NCI-H187 (cell line): ENCODE results near the gene NRG3.

Source experiments
- DNase-seq, 2 experiments: peaks; one replicate each; lab custom pipeline; 2025; lab: John Stamatoyannopoulos, UW

NRG3 gene

DNA sequence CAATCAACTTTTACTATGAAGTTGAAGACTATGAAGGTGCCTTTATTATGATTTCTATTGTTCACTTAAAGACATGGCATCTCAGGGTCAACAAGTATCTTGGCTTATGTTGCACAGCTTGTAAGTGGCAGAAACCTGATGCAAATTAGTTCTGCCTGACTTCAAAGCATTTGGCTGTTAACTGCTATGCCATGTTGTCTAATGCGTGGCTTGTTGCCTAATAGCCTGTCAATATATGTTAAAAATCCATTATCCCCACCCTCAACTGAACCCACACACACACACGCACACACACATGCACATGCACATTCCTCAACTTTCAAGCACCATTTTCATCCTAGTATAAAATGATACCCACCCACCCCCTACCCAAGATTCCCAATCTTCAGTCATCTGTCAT lies 217.1 kb downstream of the NRG3 start:
- no peak for DNase-seq

DNA sequence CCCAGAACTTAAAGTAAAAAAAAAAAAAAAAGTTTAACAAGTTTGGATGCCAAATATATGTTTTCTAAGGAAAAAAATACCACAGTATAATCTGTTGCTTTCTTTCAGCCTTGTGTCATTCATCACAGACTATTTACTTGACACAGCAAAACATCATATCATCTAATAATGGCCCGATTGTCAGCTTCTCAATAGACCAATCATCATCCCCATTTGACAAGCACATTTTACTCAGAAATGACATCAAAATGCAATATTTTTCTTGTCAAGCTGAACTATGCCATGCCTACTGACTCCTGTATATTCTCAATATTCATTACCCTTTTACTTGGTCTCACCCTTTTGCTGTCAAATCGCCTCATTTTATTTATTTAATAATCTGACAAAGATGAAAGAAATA lies 249.7 kb downstream of the NRG3 start:
- no peak for DNase-seq

DNA sequence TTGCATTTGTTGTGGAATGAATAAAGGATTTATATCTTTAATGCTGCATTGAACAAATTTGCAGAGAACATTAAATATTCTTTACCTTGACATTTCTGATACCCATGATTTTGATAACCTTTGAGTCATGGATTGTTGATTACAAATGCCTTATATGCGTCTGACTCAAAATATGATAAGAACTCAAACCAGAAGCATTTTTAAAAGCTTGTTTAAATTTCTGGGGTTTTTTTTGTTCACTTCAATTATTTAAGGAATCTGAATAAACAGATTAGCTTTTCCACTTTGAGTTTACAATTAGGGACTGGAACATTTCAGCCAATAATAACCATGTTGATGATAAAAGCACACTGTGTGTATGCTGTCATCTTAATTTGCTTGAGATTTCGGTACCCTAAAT lies 253.5 kb downstream of the NRG3 start:
- no peak for DNase-seq

DNA sequence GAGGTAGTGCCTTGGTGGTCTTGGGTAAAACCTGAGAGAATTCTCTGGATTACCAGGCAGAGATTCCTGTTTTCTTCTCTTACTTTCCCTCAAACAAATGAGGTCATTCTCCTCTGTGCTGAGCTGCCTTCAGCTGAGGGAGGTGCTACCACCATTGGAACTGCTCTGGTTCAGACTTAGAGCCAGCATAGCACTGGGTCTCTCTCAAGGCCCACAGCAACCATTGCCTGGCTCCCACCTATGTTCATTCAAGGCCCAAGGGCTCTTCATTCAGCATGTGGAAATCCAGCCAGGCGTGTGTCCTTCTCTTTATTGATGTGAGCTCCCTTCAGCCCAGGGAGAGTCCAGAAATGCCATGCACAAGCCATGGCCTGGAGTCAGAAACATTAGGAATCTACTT lies 261.1 kb downstream of the NRG3 start:
- no peak for DNase-seq

DNA sequence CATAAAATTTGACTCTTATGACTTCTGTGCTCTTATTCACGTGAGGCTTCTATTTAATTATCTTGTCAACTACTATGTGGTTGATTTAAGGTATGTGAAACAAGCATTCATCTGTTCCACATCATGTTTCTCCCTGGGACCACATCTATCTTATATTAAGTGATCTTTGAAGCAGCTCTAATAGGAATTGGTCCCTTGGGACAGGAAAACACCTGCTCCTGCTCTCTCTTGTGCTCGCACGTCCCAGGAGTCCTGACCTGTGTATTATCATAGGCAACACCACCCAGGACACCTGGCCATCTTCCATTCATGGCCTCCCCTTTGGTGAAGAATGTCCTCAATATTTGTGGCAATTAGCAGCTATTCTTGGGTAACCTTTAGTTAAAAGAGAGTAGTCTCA lies 269.2 kb downstream of the NRG3 start:
- no peak for DNase-seq

DNA sequence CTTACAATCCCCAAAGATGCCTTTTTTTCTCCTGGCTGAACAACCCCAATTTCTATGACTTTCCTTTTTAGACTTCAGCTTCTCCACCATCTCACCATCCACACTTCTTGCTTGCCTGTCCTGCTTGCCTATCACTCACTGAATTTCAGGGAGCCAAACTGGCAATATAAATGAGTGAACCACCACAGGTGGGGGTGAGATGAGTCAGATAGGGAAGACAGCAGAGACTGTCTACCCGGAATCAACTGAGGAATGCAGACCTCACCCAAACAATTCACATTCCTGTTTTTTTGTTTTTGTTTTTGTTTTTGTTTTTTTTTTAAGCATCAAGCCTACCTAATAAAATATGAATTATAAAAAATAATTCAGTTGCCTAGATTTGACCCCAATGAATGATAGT lies 273.8 kb downstream of the NRG3 start:
- DNase-seq: no peak

DNA sequence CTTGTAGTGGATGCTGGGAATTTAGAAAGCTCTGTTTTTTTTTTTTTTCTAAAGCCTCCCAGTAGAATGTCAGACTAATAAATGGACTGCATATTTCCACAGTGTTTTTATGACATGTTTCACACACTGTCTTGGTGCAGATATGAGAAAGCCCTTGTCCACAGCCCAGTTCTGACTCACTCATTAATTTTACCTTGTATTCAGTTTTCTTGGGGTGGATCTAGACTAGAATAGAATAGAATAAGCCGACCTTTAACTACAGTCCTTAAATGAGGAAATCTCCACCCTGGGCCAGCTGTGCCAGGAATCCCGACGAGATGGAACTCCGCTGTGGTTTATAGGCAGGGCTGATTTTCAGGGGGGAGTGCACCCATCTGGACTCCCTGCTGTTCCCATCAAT lies 274.7 kb downstream of the NRG3 start:
- no peak for DNase-seq

DNA sequence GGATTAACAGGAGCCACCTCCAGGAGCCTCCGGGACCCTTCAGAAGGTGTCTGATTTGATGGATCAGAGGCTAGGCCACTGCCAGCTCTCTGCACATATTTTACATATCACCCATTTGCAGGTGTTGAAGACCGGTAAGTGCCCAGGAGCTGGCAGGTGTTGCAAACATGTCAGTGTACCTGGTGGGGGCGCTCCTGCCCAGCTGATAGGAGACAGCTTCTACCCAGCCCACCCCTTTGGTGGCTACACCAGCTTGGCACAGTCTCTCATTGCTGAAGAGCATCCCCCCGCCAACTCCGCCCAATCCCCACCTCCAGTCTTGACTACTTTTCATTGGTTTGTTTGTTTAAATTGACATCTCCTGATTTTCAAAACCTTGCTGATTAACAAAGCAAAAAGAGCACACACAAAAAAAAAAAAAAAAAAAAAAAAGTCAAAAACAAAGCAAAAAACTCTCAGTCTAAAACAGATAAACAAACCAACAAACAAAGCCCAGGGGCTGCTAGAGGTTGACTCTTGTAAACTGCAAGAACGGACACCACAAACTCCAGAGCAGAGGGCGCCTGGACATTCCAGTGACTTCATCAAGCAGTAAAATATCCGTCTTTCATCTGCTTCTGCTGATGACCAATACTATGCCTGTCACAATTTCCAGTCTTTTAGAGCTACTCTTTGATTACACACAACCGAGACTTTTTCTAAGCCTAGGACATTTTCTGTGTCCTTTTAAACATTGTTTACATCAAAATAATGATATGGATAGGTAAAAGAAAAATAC lies 275.3 kb downstream of the NRG3 start:
- DNase-seq: no peak

DNA sequence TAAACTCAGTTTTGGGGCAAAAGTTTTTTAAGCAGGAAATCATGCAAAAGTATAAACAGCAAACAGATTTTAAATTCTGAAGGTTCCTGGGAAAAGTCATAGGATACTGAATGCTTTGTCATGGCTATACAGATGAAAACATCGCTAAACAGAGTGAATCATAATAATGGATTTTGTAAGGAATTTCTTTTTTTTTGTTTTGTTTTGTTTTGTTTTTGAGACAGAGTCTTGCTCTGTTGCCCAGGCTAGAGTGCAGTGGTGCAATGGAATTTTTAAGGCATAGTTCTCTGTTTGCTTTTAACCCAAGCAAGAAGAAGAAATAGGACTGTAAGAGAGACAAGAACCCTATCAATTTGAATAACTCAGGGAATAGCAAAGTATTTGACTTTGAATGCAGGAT lies 285.3 kb downstream of the NRG3 start:
- DNase-seq: no peak

DNA sequence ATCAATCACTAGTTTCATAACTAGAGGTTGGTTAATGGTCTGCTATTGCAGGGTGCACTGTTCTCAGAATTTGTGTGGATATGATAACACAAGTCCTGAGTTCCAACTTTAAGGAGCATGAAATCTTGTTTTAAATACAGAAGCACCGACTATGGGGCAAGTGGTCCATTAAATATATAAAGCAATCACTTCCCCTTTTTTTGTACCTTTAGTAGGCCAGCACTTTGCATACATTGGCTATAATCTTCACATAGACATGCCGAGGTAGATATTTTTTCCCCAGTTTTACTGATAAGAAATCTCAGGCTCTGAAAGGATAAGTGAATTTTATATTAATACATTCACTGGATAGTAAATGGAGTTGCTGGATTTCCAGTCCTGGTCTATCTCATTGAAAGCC lies 286.3 kb downstream of the NRG3 start:
- DNase-seq: no peak

DNA sequence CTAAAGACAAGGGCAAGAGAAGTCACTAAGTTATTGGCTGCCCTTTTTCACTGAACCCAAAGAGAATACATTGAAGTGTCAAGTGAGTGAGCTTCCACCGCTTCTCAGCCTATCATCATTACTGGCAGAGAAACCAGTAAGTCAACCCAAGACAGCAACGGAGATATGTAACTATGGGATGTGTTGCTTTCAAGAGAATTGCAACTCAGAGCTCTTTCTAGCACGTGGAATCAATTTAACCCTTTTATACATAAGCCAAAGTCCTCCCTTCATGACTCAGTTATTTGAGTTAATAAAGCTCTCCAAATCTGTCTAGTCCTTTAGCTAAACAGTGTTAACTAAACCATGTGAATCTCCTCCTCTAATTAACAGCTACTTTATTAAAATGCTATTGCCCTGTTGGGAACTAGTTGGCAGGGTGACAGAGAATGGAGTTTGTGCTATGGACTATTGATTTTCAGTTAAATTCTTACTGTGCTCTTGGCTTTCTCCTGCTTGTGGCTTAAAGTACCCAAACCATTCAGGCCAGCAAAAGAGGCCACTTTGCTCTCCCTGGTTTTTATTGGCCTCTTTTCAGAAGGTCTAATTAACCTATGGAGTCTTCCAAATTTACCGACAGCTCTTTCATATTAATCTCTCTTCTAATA lies 287.7 kb downstream of the NRG3 start:
- DNase-seq: no peak

DNA sequence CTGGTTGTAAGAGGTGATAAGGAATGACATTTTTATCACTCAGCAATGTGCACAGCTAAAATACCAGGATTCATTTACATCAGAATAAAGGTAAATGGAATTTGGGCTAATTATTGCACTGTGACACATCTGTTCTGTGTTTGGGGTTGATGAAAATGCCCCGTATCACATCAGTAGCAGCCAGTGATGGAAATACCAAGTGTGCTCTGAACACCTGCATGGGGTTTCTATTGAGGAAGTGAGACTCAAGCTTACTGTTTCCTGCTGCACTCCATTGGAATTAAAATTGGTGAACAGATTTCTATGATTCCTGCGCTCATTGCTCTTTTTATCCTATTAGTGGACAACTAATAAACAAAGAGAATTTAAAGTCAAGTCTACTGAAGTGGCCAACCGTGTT lies 296.9 kb downstream of the NRG3 start:
- no peak for DNase-seq

DNA sequence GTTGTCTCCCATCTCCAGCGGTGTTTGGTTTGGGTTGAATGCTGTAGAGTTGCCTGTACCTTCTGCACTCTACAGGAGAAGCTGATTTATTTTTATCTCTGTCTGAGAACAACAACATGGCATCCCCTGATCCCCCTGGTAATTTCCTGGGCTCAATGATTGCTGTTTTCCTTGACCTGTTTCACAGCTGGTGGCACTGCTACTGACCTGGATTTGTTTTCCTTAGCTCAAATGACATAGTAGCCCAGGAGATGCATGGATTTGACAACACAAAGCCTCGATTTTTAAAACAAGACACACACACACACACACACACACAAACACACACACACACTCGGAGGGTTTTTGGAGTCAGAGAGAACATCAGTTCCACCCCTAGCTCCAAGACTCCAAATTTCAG lies 301.6 kb downstream of the NRG3 start:
- no peak for DNase-seq

DNA sequence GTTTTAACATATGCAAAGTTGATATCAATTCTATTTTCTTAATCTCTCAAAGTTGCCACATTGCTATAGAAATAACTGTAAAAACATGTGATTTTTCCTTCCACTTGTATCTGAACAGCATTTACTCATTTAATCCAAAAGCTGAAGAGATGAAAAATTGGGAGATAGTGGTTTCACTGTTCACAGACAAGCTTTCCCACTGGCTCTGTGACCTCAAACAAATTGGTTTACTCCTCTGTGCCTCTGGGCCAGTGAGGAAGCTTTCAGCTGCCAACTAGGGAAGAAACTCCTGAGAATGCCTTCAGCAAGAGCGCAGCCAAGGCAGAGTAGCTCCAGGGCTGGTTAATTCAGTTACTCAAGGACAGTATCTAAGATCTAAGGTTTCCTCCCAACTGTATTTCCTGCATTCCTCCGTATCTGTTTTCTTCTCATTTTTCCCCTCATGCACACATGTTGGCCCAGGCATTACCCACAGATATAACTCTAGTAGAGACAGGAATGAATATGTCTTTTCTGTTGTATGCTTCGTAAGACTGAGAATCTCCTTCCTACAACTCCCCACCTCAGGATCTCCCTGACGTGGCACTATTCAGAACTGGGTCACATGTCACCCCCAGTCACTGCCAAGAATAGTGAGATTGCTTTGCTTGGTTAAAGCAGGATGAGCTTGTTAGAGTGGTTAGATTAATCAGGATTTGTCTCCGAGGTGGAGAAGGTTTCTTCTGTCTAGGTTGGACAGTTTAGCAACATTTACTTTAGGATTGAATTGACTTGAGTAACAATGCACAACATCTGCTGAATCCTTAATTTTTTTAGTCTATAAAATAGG lies 315.7 kb downstream of the NRG3 start:
- DNase-seq: no peak

DNA sequence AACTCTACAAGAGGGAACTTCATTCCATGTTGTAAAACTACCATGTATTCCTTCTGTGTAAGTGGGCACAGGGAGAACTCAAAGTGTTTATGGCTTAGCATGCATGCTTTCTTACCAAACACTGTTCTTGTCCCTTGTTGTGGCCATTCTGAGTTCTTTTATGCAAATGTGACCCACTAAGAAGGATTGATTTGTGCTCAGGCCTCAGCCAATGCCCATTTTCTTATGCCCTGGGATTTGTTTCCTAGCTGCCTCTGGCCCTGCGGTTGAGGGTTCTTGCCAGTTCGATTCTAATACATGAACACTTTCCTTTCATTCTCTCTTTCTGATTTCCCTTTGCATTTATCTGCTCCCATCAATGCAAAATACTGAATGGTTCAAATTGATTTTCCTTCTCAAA lies 316.7 kb downstream of the NRG3 start:
- DNase-seq: no peak

DNA sequence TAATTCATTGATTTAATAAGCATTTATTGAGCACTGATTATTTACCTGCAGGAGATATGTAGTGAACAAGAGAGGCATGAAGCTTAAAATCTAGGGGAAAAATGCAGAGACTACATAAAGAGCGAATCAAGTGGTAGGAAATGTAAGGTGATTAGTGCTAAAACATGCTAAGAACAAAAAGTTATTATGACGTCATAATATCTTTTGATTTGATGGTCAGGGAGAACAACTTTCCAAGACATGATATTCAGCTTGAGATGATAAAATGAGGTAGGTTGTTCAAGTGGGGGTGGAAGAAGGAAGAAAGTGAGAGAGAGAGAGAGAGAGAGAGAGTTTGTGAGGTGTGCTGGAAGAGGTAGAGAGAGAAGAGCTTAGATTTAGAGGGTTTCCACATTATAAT lies 317.7 kb downstream of the NRG3 start:
- no peak for DNase-seq

DNA sequence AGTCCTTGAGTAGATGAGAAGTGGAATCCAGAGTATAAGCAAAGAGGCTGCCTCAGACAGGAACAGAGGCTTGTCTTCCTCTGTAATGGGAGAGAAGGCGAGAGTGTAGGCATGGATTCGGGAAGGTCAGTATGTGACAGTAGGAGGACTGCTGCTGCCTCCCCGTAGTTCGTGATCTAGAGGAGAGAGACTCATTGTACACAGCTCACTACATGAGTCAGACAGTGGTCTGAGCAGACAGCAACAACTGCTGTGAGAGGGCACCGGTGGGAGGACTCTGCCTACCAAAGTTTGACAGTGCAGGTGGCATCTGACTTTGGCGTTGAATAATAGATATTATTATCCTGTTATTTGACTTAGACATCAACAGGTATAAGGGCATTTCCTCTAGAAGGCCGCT lies 319.4 kb downstream of the NRG3 start:
- DNase-seq: no peak

DNA sequence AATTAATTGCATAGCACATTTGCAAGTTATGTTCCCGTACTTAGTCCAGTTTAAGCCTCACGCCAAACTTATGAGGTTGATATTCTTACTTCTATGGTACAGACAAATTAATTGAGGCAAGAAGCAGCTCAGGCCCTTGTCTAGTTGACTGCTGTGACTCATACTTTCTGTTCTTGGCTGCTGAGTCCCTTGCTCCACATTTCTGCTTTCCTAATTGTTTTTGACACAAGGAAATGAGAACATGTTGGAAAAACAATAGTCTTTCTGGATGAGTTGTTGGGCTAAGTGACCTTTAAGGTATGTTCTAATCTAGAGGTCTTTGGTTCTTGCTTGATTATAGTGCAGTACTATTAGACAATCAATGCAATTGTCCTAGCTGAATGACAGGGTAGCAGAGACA lies 331.8 kb downstream of the NRG3 start:
- DNase-seq: no peak

DNA sequence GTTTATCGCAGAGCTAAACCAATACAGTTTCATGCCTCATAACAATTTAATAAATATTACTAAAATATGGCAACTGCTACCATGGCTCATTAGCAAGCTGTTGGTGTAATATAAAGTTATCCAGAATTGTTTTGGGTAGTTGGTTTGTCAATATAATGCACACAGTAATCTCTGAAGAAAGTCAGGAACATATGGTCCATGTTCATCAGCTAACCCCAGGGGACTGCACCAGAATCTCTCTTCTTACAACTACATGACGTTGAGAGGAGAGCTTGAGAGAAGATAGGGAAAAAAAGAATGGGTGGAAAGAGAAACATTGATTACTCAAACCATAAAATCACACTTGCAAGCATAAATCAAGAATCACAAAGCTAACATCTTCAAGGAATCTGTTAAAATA lies 333.7 kb downstream of the NRG3 start:
- no peak for DNase-seq

DNA sequence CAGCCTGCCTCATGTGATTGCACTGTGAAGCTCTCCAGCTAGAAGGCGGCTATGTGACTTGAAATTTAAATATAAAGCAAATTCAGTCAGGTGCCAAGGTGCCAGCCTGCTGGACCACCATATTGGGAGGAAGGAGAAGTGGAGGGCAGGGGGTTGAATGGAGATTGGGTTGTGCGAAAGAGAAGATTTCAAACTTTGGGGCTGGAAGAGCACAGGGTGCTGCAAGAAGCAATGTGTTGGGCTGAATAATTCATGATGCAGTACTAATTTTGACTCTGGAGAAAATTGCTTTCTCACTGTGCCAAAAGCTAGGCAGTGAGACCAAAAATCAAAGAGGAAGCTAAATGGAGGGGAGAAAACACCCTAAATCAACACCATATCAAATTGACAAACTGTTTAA lies 335.3 kb downstream of the NRG3 start:
- no peak for DNase-seq

DNA sequence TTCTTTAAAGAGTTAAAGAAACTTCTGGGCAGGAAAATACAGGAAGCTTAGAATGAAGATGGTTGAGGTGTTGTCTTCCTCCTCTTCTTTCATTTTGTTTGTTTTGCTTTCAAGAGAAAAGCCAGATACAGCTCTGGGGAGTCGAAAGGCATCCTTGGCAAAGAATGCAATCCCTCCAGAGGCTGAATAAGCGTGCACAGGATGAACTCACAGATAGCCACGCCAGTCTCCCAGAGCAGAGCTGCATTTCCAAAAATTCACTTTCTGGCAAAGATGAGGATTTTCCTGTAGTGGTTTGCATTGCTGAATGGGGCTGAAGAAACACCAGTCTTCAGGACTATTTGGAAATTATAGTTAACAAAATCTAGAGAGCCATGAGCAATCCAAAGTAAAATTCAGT lies 336.4 kb downstream of the NRG3 start:
- DNase-seq: no peak

DNA sequence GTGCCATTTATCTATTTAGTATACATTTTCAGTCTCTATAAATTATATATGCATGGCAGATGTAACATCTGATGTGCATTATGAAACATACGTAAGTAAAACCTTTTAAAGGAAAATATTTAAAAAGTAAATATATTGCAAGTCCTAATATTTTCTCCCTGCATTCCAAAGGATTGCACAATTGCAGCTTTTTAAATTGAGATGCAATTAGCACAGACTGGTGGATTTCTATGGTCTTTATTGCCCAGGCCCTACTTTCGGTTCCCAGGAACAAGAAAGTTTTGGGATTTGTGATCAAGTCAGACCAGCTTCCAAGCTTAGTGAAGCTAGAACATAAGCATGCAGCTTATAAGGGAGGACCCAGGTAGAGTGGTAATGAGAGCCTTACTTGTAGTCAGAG lies 337.8 kb downstream of the NRG3 start:
- no peak for DNase-seq

DNA sequence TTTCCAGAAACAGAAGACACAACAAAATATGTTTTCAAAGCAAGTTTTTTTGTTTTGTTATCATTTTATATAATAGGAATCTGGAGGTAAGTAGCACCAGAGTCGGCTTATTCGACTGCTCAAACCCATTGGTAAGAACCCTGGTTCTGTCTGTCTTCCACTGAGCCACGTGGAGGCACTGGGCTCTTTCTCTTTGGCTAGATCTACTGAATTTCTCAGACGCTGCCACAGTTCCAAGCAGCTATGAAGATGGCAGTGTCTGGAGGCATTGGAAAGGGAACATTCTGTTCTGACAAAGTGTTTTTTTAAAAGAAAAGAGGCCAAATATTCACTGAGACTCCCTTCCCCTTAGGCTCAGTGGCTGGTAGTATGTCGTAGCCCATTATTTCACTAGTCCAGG lies 338.8 kb downstream of the NRG3 start:
- no peak for DNase-seq
